VCaP (cell line): ENCODE measurements around the gene IQSEC3.

Experiments used
- H3K27ac ChIP-seq: fragments of 450-650 bp; 2 replicates; pipeline ENCODE4 v1.5.1; 2017
- TF ChIP-seq, protein P1 (sequence below): fragments of 450-650 bp; conservative IDR thresholded peaks from 2 replicates; pipeline ENCODE4 v1.5.1; 2017; ENCODE audit warnings: mild to moderate bottlenecking, moderate library complexity

IQSEC3 gene

DNA sequence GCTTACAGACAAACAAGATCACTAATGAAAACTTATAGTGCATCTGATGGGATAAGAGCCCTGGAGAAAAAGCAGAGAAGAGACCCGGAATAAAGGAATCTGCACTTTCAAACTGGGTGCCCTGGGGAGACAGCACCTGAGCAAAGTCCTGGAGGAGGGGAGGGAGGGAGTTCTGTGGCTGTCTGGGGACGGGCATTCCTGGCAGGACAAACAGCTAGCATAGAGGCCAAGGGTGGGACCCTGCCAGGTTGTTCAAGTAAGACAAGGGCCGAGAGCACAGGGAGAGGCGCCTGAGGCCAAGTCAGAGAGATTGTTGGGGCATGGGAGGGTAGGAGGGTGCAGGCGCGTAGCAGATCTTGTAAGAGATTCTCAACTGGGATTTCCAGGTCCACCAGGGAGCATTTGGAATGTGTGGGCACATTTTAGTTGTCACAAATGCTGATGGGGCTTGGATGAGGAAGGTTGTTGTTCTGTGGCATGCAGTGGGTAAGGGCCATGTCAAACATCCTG lies 14.2 kb downstream of the IQSEC3 start:
- TF ChIP-seq, protein P1, sequence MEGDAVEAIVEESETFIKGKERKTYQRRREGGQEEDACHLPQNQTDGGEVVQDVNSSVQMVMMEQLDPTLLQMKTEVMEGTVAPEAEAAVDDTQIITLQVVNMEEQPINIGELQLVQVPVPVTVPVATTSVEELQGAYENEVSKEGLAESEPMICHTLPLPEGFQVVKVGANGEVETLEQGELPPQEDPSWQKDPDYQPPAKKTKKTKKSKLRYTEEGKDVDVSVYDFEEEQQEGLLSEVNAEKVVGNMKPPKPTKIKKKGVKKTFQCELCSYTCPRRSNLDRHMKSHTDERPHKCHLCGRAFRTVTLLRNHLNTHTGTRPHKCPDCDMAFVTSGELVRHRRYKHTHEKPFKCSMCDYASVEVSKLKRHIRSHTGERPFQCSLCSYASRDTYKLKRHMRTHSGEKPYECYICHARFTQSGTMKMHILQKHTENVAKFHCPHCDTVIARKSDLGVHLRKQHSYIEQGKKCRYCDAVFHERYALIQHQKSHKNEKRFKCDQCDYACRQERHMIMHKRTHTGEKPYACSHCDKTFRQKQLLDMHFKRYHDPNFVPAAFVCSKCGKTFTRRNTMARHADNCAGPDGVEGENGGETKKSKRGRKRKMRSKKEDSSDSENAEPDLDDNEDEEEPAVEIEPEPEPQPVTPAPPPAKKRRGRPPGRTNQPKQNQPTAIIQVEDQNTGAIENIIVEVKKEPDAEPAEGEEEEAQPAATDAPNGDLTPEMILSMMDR, result no peak
- H3K27ac ChIP-seq, result no peak overlapping the region

DNA sequence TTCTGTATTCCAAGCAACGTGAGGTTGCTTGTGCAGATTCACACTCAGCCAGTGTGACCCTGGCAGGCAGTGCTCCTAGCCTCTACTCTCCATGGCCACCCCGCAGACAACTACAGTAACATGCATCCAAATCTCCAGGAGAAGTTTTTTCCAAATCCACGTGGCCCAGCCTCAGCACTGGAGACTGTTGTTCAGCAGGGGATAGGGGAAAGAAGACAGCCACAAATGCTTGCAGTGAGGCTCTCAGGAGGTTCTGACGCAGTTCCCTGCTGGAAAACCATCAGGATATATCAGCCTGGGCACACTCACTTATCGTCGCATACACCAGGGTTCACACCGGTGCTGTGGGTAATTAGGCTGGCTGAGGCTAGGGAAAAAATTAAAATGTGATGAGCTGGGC lies 16.2 kb downstream of the IQSEC3 start:
- TF ChIP-seq, protein P1, result no peak
- H3K27ac ChIP-seq, result no peak overlapping the region

DNA sequence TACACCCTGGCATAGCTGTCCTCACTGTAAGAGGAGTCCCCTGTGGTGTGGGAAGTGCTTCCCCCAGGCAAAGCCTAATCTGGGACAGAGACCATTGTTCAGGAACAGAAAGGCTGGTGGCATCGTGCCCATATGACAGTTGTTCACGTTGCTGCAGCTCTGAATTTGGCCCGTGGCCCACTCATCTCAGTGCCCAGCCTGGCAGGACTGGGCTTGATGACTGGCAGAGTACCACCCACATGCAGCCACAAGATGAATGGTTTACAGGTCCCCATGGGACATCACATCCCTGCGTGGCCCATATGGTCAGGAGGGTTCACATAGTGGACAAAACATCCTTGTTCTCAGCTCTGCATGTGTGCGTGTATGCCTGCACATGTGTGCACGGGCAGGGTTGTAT lies 17.5 kb downstream of the IQSEC3 start:
- no peak overlapping the region for H3K27ac ChIP-seq
- TF ChIP-seq, protein P1, result no peak

DNA sequence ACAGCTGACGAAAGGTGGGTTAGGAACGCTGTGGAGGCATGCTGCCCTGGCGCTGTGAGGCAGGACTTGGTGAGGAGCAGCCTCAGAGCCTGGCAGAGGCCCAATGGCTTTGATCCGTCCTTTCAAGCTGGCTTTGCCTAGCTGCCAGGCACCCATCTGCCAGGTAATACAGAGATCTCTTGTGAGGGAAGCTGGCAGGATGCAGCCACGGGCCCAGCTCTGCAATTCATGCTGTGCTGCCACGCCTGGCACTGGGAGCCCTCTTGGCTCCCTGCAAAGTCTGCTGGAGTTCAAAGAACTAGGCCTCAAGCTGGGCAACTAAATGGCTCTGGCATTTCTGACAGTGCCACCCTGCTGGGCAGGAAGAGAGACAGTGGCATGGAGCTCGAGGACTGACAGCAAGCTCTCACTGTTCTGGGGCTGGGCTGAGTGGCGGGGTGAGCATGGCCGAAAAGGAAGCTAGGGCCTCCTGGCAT lies 18.7 kb downstream of the IQSEC3 start:
- TF ChIP-seq, protein P1, result no peak

DNA sequence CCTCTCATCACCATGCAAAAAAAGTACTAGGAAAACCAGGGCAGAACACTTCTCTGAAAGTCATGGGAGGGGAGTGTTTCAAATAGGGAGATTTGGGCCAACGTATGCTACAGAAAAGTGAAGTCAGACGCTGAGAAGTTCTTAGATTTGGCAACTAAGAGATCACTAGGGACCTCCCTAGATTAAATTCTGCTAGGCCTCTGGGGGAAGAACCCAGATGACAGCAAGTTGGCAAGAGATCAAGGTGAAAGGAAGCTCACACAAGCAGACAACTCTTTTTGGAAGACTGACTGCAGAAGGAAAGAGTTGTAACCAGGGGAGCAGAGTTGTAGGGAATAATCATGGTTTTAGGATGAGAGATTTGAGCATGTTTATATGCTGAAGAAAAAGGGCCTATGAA lies 20.7 kb downstream of the IQSEC3 start:
- TF ChIP-seq, protein P1, result no peak
- no peak overlapping the region for H3K27ac ChIP-seq

More for the DNA sequence above, 18.7 kb downstream of the IQSEC3 start:
- no peak overlapping the region for H3K27ac ChIP-seq

DNA sequence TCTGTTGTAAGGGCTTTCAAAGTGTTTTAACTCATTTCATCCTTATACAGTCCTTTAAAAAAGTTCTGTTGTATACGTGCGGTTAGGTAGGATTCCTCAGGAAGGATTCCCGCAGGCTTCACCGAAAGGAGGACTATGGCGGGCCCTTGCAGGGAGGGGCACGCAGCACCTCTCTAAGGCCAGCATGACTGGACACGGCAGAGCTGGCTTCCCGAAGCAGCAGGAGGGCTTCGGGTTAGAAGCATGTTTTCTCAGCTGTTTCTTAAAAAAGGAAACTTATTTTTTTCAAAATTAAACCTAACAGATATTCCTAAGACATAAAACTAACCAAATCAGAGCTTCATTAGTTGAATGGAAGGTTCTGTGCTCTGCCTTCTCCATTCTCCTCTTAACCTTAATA lies 21.3 kb downstream of the IQSEC3 start:
- TF ChIP-seq, protein P1, result no peak
- H3K27ac ChIP-seq, result no peak overlapping the region

DNA sequence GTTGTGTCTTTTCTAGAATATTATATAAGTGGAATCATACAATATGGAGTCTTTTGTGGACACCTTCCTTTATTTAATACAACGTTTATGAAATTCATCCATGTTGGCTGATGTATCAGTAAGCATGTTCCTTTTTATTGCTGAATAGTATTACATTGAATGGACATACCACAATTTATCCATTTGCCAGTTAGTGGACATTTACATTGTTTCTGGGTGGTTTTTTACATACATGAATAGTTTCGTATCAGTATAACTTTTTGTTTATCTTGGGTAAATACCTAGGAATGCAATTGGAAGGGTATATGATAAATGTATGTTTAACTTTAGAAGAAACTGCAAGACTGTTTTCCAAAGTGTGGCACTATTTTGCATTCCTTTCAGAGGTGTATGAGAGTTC lies 23.1 kb downstream of the IQSEC3 start:
- no peak overlapping the region for H3K27ac ChIP-seq
- TF ChIP-seq, protein P1, result no peak

DNA sequence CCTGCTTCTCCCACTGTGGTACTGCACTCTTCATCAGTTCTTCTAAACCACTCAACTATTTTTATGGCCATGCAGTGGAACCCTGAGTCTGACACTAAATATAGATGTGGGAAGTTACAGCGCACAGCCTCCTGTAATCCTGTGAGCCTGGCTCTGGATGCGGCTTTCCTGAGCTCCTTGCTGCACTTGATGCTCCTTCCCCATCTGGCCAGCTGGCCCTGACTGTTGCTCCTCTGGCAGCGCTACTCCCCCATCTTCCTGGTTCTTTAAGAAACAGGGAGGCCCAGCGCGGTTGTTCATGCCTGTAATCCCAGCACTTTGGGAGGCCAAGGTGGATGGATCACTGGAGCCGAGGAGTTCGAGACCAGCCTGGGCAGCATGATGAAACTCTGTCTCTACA lies 24.6 kb downstream of the IQSEC3 start:
- TF ChIP-seq, protein P1, result no peak
- no peak overlapping the region for H3K27ac ChIP-seq
